Heart left ventricle (tissue), 16 donors: ENCODE measurements around the gene SLC7A9. TPM values are rescaled to one million over a fixed set of nuclear protein-coding genes. Genes with fewer than 3 reads are reported as not detected.
"Not testable (repeated sequence)": the region's sequence is repeated elsewhere in the genome, so short reads cannot be mapped to it uniquely, and the experiment has no call there.

Source experiments
- ATAC-seq, 4 donors: fragments of 200-7000 bp; cut with Tn5 transposase; one replicate each; pipeline ENCODE4 v1.9.1; 2020 to 2022; ENCODE audit warnings: moderate library complexity in 4 of 4, mild to moderate bottlenecking in 3 of 4, moderate number of reproducible peaks in 1 of 4
- DNase-seq, 5 donors: peaks; one replicate each; pipeline ENCODE4 v3.0.0-alpha.2; 2020
- H3K27ac ChIP-seq, 12 donors: fragments of 200-600 bp; sonication (generic) in 4 of 12; one replicate each; pipeline versions ENCODE4 v1.5.0 to v1.8.0; 2016 to 2022; ENCODE audit warnings: mild to moderate bottlenecking in 2 of 12
- H3K27me3 ChIP-seq, 9 donors: fragments of 200-600 bp; sonication (generic) in 2 of 9; one replicate each; pipeline versions ENCODE4 v1.5.1 to v1.8.0; 2016 to 2022; ENCODE audit warnings: mild to moderate bottlenecking in 3 of 9
- H3K36me3 ChIP-seq, 9 donors: fragments of 200-600 bp; sonication (generic) in 2 of 9; one replicate each; pipeline versions ENCODE4 v1.5.0 to v1.8.0; 2018 to 2022; ENCODE audit warnings: mild to moderate bottlenecking in 2 of 9
- H3K4me1 ChIP-seq, 12 donors: fragments of 200-600 bp; sonication (generic) in 4 of 12; one replicate each; pipeline versions ENCODE4 v1.5.0 to v1.8.0; 2016 to 2022; ENCODE audit warnings: mild to moderate bottlenecking in 3 of 12
- H3K4me3 ChIP-seq, 12 donors: fragments of 200-600 bp; sonication (generic) in 4 of 12; one replicate each; pipeline versions ENCODE4 v1.5.0 to v1.8.0; 2017 to 2022; ENCODE audit warnings: mild to moderate bottlenecking in 9 of 12, moderate library complexity in 4 of 12
- H3K9me3 ChIP-seq, 12 donors: fragments of 200-600 bp; sonication (generic) in 4 of 12; one replicate each; pipeline versions ENCODE4 v1.5.0 to v1.8.0; 2016 to 2022; ENCODE audit warnings: mild to moderate bottlenecking in 1 of 12
- CTCF ChIP-seq, 12 donors: fragments of 200-600 bp; sonication (generic) in 4 of 12; IDR thresholded peaks; one replicate each; pipeline versions ENCODE4 v1.5.0 to v1.8.0; 2018 to 2022; ENCODE audit warnings: antibody characterized with exemption in 12 of 12, mild to moderate bottlenecking in 5 of 12
- POLR2A ChIP-seq, 2 donors: fragments of 450-650 bp; IDR thresholded peaks; one replicate each; pipeline ENCODE4 v1.6.1; 2017; ENCODE audit warnings: antibody characterized with exemption in 2 of 2, mild to moderate bottlenecking in 2 of 2, moderate library complexity in 2 of 2
- WGBS, 4 donors: extraction: QIAGEN DNeasy Blood & Tissue Kit in 2 of 4; methylation state at CpG; one replicate each; pipeline versions ENCODE4 v1.1.5 to v1.1.7; 2013 to 2018; 5-methylcytosine and 5-hydroxymethylcytosine counted together
- intact Hi-C, 10 donors: fragments of 100-400 bp; cut with DNase I; formaldehyde crosslinking; loops; one replicate each; pipeline versions ENCODE4 v1.11.1 to v1.14.2; 2022
- polyA plus RNA-seq, 2 donors: library from polyadenylated mRNA; stranded (reverse); fragments of 200-250 nt; gene quantifications; one replicate each; pipeline ENCODE4 v1.2.3, GENCODE V29; 2013
- total RNA-seq, 9 donors: library from RNA; depleted of rRNA in 2 of 9; stranded (reverse); fragments of >200 nt in 2 of 9; fragmentation: NEBNext Ultra II Directional in 3 of 9; extraction: Animal tissue kit (Norgen Biotek cat#: 25700) in 3 of 9; gene quantifications; one replicate each; pipeline versions ENCODE4 v1.1.0 to v1.2.4, GENCODE V29; 2016 to 2023
- donor health status: ischemic (EF 13 %, LVEDD 7.1; RV severe dilation, severe dysfunction).
- donor health status: healthy with polysubstance abuse.
- donor health status: DM: no; HTN: yes; CAD: no.
- donor health status: DM: no; HTN: no; CAD: no.
- donor health status: ischemic (EF 25% LVEDD 6.9; RV normal size, moderate dysfunction).
- donor health status: ischemic (EF 25% LVEDD 5.7; RV mildly dilated, moderate dysfunction).
- donor health status: healthy.
- donor health status: DM: yes; HTN: yes; CAD: no.
- donor health status: ischemic (EF 35%, LVEDD 5.7; RV mildly dilated, moderate dysfunction).
- donor health status: nonischemic (EF 11% LVEDD 7.7; RV severe dilation, severe dysfunction).
- donor health status: DM: yes; HTN: yes; CAD: no.
- donor health status: PGD.
- donor health status: ischemic (EF 29% LVEDD 5.4; RV normal size, mild dysfunction).
- donor health status: nonischemic (EF 23%, LVEDD 6.1; RV moderate dilation, normal function).

The SLC7A9 gene
- total and polyA plus RNA-seq, 11 donors, result 0.07 TPM; not detected in 10

- Histone ChIP-seq H3K36me3 (peaks cover 0 to 57% (median 13%) of the 10 kb centered on the region in 9 donors), H3K4me3 (no peak overlapping the region)
- no peak for ATAC-seq
These were observed 20.8 kb upstream of the SLC7A9 start for GRCh38 chr19:32890326-32890725.

GRCh38 chr19:32889137-32889934 lies 19.8 kb upstream of the SLC7A9 start:
- no peak for DNase-seq
- Histone ChIP-seq H3K4me3 (no peak overlapping the region), H3K36me3 (peaks cover 0 to 53% (median 13%) of the 10 kb centered on the region in 9 donors), H3K27me3 (no peaks in the 10 kb centered on the region), H3K27ac (no peak overlapping the region), H3K9me3 (peaks cover 0 to 37% (median 21%) of the 10 kb centered on the region in 12 donors), H3K4me1 (no peaks in the 10 kb centered on the region)
- ATAC-seq, result peak in 1 of 4 donors; percentile 33
- TF ChIP-seq POLR2A (IDR thresholded peaks at IDR 0.05) (no peak), CTCF (IDR thresholded peaks at IDR 0.05) (no peak)
- 95 to 98% (median 95%) methylated on average over 10 to 11 of the region's 11 CpGs for WGBS, 4 donors
- intact Hi-C loops, result no loop called here

More at GRCh38 chr19:32890326-32890725, 20.8 kb upstream of the SLC7A9 start:
- Histone ChIP-seq H3K27me3 (no peaks in the 10 kb centered on the region), H3K9me3 (peaks cover 0 to 39% (median 22%) of the 10 kb centered on the region in 12 donors), H3K27ac (no peak overlapping the region), H3K4me1 (no peaks in the 10 kb centered on the region)
- no peak for DNase-seq
- intact Hi-C loops, result no loop called here
- TF ChIP-seq CTCF (IDR thresholded peaks at IDR 0.05) (no peak), POLR2A (IDR thresholded peaks at IDR 0.05) (no peak)
- 94 to 96% (median 95%) methylated on average over 13 of the region's 13 CpGs for WGBS, 4 donors

- no peaks in the 10 kb centered on the region for H3K4me1 ChIP-seq
- no peak overlapping the region for H3K27ac ChIP-seq
- H3K9me3 ChIP-seq, result peaks cover 0 to 21% (median 13%) of the 10 kb centered on the region in 12 donors
- DNase-seq (no peak), ATAC-seq (no peak)
- TF ChIP-seq POLR2A (IDR thresholded peaks at IDR 0.05) (no peak), CTCF (IDR thresholded peaks at IDR 0.05) (no peak)
- H3K4me3 ChIP-seq, result no peak overlapping the region
- peaks cover 0 to 37% (median 7%) of the 10 kb centered on the region in 9 donors for H3K36me3 ChIP-seq
- H3K27me3 ChIP-seq, result no peaks in the 10 kb centered on the region
- 82 to 96% (median 94%) methylated on average over 4 of the region's 4 CpGs for WGBS, 4 donors
- intact Hi-C loops, result no loop called here
These were observed 18.1 kb upstream of the SLC7A9 start for GRCh38 chr19:32887572-32888215.

- H3K27me3 ChIP-seq, result no peaks in the 10 kb centered on the region
- peaks cover 0 to 8% (median under 1%) of the 10 kb centered on the region in 12 donors for H3K9me3 ChIP-seq
- no peak overlapping the region for H3K4me3 ChIP-seq
- no peak overlapping the region for H3K27ac ChIP-seq
- peaks cover 0 to 39% (median 9%) of the 10 kb centered on the region in 9 donors for H3K36me3 ChIP-seq
- no peak for TF ChIP-seq CTCF (IDR thresholded peaks at IDR 0.05)
- no peak for TF ChIP-seq POLR2A (IDR thresholded peaks at IDR 0.05)
- WGBS, 4 donors, result 86 to 92% (median 89%) methylated on average over 7 of the region's 7 CpGs
- DNase-seq, result no peak
- no peaks in the 10 kb centered on the region for H3K4me1 ChIP-seq
- intact Hi-C loops, result no loop called here
- no peak for ATAC-seq
These were observed 16.7 kb upstream of the SLC7A9 start for GRCh38 chr19:32886241-32886640.

- DNase-seq, H3K4me3 ChIP-seq, intact Hi-C loops, H3K27me3 ChIP-seq, H3K9me3 ChIP-seq, H3K27ac ChIP-seq, ATAC-seq, H3K4me1 ChIP-seq: not testable (repeated sequence)
- H3K36me3 ChIP-seq, result peaks cover 0 to 38% (median 9%) of the 10 kb centered on the region in 9 donors
- 81 to 94% (median 90%) methylated on average over 5 of the region's 5 CpGs for WGBS, 4 donors
These were observed 15.7 kb upstream of the SLC7A9 start for GRCh38 chr19:32885255-32885654.
